GM21717 (cell line): ENCODE measurements around the gene CMTM8.

ENCODE experiments used
- ATAC-seq: cut with Tn5 transposase; IDR thresholded peaks from one replicate; pipeline ENCODE4 v1.9.1; 2021; ENCODE audit warnings: mild to moderate bottlenecking, moderate library complexity; ENCODE audit not compliant: unreplicated experiment

CMTM8 gene

GRCh38 chr3:32405711-32406323, 167.3 kb downstream of the CMTM8 start:
- no peak for ATAC-seq

GRCh38 chr3:32406486-32407408, 168.3 kb downstream of the CMTM8 start:
- ATAC-seq = no peak

GRCh38 chr3:32410367-32411246, 172.1 kb downstream of the CMTM8 start:
- ATAC-seq = no peak

GRCh38 chr3:32411442-32411841, 173.0 kb downstream of the CMTM8 start:
- ATAC-seq = no peak

GRCh38 chr3:32412887-32413286, 174.4 kb downstream of the CMTM8 start:
- no peak for ATAC-seq

GRCh38 chr3:32413845-32414521, 175.5 kb downstream of the CMTM8 start:
- ATAC-seq = no peak

GRCh38 chr3:32414522-32415202, 176.2 kb downstream of the CMTM8 start:
- ATAC-seq = peak; percentile 79

GRCh38 chr3:32419742-32420125, 181.3 kb downstream of the CMTM8 start:
- no peak for ATAC-seq
